ENCODE data around the gene AHNAK2. TPM values are rescaled to one million over a fixed set of nuclear protein-coding genes. Genes with fewer than 3 reads are reported as not detected.

AHNAK2 gene
- total and polyA plus RNA-seq, 2 donors from 2014 or later, result 1.1 to 72.0 TPM

- no peaks in the 10 kb centered on the region for H3K9me3 ChIP-seq (ENCODE audit: control insufficient read depth in 2 of 3, insufficient read depth in 1 of 3, low read length in 3 of 3)
- H3K9ac ChIP-seq (ENCODE audit: low read length in 3 of 3), result no peak overlapping the region
- FAIRE-seq (no peak), DNase-seq (peak in 1 of 5 donors; percentile 77)
- H3K27me3 ChIP-seq (ENCODE audit: control insufficient read depth, insufficient read depth, low read length), result no peaks in the 10 kb centered on the region
- H3K36me3 ChIP-seq (ENCODE audit: control insufficient read depth in 2 of 3, insufficient read depth in 3 of 3, low read length in 3 of 3), result no peaks in the 10 kb centered on the region
- H3K4me3 ChIP-seq (ENCODE audit: low read length in 3 of 3), result no peak overlapping the region
- no peak overlapping the region for H3K27ac ChIP-seq (ENCODE audit: low read depth in 2 of 2, low read length in 2 of 2)
- TF ChIP-seq CTCF (IDR thresholded peaks at IDR 0.05; ENCODE audit: borderline replicate concordance, extremely low read depth, insufficient read depth), result no peak
- peaks cover 0 to 2% (median 0%) of the 10 kb centered on the region in 3 donors for H3K4me1 ChIP-seq (ENCODE audit: control insufficient read depth in 2 of 3, insufficient read depth in 2 of 3, low read depth in 1 of 3, low read length in 3 of 3)
- intact Hi-C loops (cut with DNase I), result no loop called here
These were observed 44.1 kb downstream of the AHNAK2 start for GRCh38 chr14:104933746-104934733.

GRCh38 chr14:104932676-104933631, 45.2 kb downstream of the AHNAK2 start:
- H3K4me3 ChIP-seq (ENCODE audit: low read length in 3 of 3), result peak overlapping the region in 1 of 3 donors; percentile 25
- no peak for FAIRE-seq
- peak; percentile 86 to 96 (median 90) for DNase-seq
- no peak overlapping the region for H3K27ac ChIP-seq (ENCODE audit: low read depth in 2 of 2, low read length in 2 of 2)
- H3K9me3 ChIP-seq (ENCODE audit: control insufficient read depth in 2 of 3, insufficient read depth in 1 of 3, low read length in 3 of 3), result no peaks in the 10 kb centered on the region
- peaks cover 0 to 2% (median 0%) of the 10 kb centered on the region in 3 donors for H3K4me1 ChIP-seq (ENCODE audit: control insufficient read depth in 2 of 3, insufficient read depth in 2 of 3, low read depth in 1 of 3, low read length in 3 of 3)
- intact Hi-C loops (cut with DNase I), result no loop called here
- no peaks in the 10 kb centered on the region for H3K27me3 ChIP-seq (ENCODE audit: control insufficient read depth, insufficient read depth, low read length)
- no peaks in the 10 kb centered on the region for H3K36me3 ChIP-seq (ENCODE audit: control insufficient read depth in 2 of 3, insufficient read depth in 3 of 3, low read length in 3 of 3)
- peak; percentile 87 for TF ChIP-seq CTCF (IDR thresholded peaks at IDR 0.05; ENCODE audit: borderline replicate concordance, extremely low read depth, insufficient read depth)
- no peak overlapping the region for H3K9ac ChIP-seq (ENCODE audit: low read length in 3 of 3)

DNA sequence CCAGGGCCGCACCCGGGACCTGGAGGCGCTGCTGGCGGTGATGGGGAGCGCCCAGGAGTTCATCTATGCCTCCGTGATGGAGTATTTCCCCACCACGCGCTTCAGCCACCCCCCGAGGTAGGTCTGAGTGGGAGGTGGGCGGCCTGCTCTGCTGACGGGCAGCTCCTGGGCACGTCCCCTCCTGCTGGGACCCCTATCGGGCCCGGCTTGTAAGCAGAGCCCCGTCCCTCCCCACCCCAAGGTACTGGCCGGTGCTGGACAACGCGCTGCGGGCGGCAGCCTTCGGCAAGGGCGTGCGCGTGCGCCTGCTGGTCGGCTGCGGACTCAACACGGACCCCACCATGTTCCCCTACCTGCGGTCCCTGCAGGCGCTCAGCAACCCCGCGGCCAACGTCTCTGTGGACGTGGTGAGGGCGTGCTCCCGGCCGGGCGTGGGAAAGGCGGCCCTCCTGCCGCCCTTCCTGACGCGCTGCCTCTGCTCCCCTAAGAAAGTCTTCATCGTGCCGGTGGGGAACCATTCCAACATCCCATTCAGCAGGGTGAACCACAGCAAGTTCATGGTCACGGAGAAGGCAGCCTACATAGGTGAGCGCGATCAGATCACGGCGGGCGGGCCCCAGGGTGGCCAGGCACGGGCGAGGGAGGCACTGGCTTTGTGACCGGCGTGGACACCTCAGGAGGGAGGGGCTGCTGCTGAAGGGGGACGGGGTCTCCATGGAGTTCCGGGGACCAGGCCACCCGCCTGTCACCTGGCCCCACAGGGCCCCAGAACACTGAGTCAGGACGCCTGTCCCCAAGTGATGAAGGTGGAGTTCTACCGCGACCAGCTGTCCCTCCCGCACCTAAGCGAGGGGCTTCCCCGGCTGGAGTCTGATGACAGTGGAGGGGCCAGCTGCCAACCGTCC, 46.2 kb downstream of the AHNAK2 start:
- Histone ChIP-seq H3K9me3 (ENCODE audit: control insufficient read depth in 2 of 3, insufficient read depth in 1 of 3, low read length in 3 of 3) (no peaks in the 10 kb centered on the region), H3K27ac (ENCODE audit: low read depth in 2 of 2, low read length in 2 of 2) (no peak overlapping the region), H3K4me1 (ENCODE audit: control insufficient read depth in 2 of 3, insufficient read depth in 2 of 3, low read depth in 1 of 3, low read length in 3 of 3) (peaks cover 0 to 2% (median 0%) of the 10 kb centered on the region in 3 donors), H3K36me3 (ENCODE audit: control insufficient read depth in 2 of 3, insufficient read depth in 3 of 3, low read length in 3 of 3) (no peaks in the 10 kb centered on the region), H3K4me3 (ENCODE audit: low read length in 3 of 3) (peak overlapping the region in 1 of 3 donors; percentile 17), H3K27me3 (ENCODE audit: control insufficient read depth, insufficient read depth, low read length) (no peaks in the 10 kb centered on the region), H3K9ac (ENCODE audit: low read length in 3 of 3) (no peak overlapping the region)
- intact Hi-C loops (cut with DNase I), result no loop called here
- DNase-seq (peak; percentile 24 to 79 (median 28)), FAIRE-seq (no peak)
- TF ChIP-seq CTCF (IDR thresholded peaks at IDR 0.05; ENCODE audit: borderline replicate concordance, extremely low read depth, insufficient read depth), result no peak
